ENCODE measurements around the gene OR2W1. TPM values are rescaled to one million over a fixed set of nuclear protein-coding genes. Genes with fewer than 3 reads are reported as not detected.
A peak's percentile ranks its signal among the peaks of the same experiment; 100 is the strongest.

Gene OR2W1
- total RNA-seq, 4 donors from 2014 or later, result not detected

DNA sequence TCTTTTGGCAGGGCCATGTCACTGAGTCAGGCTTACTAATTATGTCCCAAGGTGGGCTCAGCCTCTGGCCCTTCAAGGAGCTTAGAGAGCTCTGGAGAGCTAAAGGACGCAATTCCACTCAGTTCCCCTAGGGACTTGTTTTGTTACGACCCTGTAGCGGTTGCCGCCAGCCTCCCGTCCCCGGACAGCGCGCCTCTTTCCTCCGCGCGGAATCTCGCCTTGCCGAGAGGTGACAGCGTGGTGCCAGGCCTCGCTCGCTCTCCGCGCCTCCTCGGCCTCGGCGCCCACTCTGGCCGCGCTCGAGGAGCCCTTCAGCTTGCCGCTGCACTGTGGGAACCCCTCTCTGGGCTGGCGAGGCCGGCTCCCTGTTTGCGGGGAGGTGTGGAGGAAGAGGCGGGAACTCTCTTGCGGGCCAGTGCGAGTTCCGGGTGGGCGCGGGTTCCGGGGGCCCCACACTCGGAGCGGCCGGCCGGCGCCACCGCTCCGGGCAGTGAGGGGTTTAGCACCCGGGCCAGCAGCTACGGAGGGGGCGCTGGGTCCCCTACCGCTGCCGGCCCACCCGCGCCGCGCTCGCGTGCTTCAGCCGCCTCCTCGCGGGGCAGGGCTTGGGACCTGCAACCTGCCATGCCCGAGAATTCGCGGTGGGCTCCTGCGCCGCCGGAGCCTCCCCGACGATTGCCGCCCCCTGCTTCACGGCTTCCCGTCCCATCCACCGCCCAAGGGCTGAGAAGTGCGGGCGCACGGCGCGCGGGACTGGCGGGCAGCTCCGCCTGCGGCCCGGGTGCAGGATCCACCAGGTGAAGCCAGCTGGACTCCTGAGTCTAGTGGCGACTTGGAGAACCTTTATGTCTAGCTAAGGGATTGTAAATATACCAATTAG lies 30.0 kb downstream of the OR2W1 start:
- Histone ChIP-seq H3K9me3 (no peaks in the 10 kb centered on the region), H3K27ac (no peak overlapping the region), H3K27me3 (peaks cover 53% of the 10 kb centered on the region), H3K36me3 (no peaks in the 10 kb centered on the region), H3K4me1 (peaks cover 0 to 18% (median 11%) of the 10 kb centered on the region in 4 donors), H3K4me3 (peak overlapping the region in 1 of 4 donors; percentile 18)
- intact Hi-C loops (cut with DNase I; ENCODE audit: low total_unique reads) (loop anchor here (5.0 kb wide), 1 partner anchor 328 kb away; no protein-coding TSS in a partner anchor), in situ Hi-C loops (cut with MboI; ENCODE audit: low pct_ligation_motif_present in 1 of 4, low pct_unique_long_range_greater_than_20kb in 1 of 4, low sequenced_read_pairs in 3 of 4) (loop anchor here (5.0 to 25.0 kb wide), 4 partner anchors 178 to 333 kb away; no protein-coding TSS in a partner anchor)
- no peak for DNase-seq
- no peak for TF ChIP-seq POLR2A (IDR thresholded peaks at IDR 0.05)
- TF ChIP-seq, protein P1, sequence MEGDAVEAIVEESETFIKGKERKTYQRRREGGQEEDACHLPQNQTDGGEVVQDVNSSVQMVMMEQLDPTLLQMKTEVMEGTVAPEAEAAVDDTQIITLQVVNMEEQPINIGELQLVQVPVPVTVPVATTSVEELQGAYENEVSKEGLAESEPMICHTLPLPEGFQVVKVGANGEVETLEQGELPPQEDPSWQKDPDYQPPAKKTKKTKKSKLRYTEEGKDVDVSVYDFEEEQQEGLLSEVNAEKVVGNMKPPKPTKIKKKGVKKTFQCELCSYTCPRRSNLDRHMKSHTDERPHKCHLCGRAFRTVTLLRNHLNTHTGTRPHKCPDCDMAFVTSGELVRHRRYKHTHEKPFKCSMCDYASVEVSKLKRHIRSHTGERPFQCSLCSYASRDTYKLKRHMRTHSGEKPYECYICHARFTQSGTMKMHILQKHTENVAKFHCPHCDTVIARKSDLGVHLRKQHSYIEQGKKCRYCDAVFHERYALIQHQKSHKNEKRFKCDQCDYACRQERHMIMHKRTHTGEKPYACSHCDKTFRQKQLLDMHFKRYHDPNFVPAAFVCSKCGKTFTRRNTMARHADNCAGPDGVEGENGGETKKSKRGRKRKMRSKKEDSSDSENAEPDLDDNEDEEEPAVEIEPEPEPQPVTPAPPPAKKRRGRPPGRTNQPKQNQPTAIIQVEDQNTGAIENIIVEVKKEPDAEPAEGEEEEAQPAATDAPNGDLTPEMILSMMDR (IDR thresholded peaks at IDR 0.05), result no peak
- no peak for TF ChIP-seq POLR2AphosphoS5 (IDR thresholded peaks at IDR 0.05)
- 63 to 100% methylated on average over 4 to 75 of the region's 79 CpGs for WGBS, 2 donors (ENCODE audit: low coverage in 1 of 2)

DNA sequence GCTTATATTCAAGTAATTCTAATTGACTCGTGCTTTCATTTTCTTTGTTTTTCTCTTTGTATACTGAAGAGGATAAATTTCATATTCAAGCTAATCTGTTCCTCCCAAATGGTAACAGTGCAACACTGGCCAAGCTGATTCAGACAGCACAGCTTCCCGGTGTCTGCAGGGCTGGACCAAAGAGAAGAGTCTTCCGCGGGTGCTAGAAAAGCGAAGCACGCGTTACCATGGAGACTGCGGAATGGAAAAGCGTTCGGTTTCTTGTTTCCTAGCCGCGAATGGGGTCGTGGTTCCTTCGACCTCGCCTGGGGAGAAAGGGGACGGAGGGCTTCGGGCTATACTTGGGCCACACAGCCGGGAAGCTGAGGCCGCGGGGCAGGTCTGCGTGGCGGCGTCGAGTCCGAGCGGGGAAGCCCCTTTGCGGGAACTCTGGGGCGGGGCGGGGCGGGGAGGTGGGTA lies 33.7 kb downstream of the OR2W1 start:
- no peaks in the 10 kb centered on the region for H3K36me3 ChIP-seq
- TF ChIP-seq POLR2A (IDR thresholded peaks at IDR 0.05) (no peak), POLR2AphosphoS5 (IDR thresholded peaks at IDR 0.05) (no peak), EP300 (IDR thresholded peaks at IDR 0.05; ENCODE audit: low read depth) (no peak)
- TF ChIP-seq, protein P1 (IDR thresholded peaks at IDR 0.05), result no peak
- H3K4me3 ChIP-seq, result peak overlapping the region in 3 of 4 donors; percentile 20 to 52 (median 32)
- H3K4me1 ChIP-seq, result peaks cover 0 to 12% (median 9%) of the 10 kb centered on the region in 4 donors
- intact Hi-C loops (cut with DNase I; ENCODE audit: low total_unique reads), result no loop called here
- H3K9me3 ChIP-seq, result no peaks in the 10 kb centered on the region
- no peak overlapping the region for H3K27ac ChIP-seq
- peaks cover 55% of the 10 kb centered on the region for H3K27me3 ChIP-seq
- peak; percentile 19 for DNase-seq
- WGBS, 2 donors (ENCODE audit: low coverage in 1 of 2), result 0 to 1% methylated on average over 1 to 30 of the region's 30 CpGs
- in situ Hi-C loops (cut with MboI; ENCODE audit: low pct_ligation_motif_present in 1 of 4, low pct_unique_long_range_greater_than_20kb in 1 of 4, low sequenced_read_pairs in 3 of 4), result loop anchor here in 3 of 4 donors (5.0 to 25.0 kb wide), 3 partner anchors 174 to 327 kb away; no protein-coding TSS in a partner anchor

DNA sequence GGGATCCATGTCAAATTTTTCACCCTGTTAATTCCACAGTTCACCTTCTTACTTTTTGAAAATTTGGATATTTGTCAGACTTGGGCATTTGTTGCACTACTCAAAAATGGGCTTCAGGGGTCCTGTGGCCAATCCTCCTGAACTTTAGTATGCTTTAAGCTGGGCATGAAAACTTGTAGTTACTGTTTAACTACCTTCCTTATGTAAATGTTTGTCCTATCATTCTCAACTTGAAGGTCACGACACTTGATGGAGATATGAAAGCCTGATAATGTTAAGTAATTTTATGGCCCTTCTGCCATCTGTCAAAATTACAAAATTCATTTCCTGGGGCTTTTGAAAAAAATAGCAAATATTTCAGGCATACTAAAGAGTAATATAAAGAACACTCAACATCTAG lies 35.6 kb downstream of the OR2W1 start:
- Histone ChIP-seq H3K9me3 (no peaks in the 10 kb centered on the region), H3K27me3 (peaks cover 43% of the 10 kb centered on the region), H3K4me1 (peaks cover 0 to 18% (median 10%) of the 10 kb centered on the region in 4 donors), H3K36me3 (no peaks in the 10 kb centered on the region), H3K4me3 (no peak overlapping the region), H3K27ac (no peak overlapping the region)
- intact Hi-C loops (cut with DNase I; ENCODE audit: low total_unique reads), result no loop called here
- TF ChIP-seq, protein P1 (IDR thresholded peaks at IDR 0.05), result no peak
- TF ChIP-seq POLR2A (IDR thresholded peaks at IDR 0.05) (no peak), POLR2AphosphoS5 (IDR thresholded peaks at IDR 0.05) (no peak), EP300 (IDR thresholded peaks at IDR 0.05; ENCODE audit: low read depth) (no peak)
- DNase-seq, result no peak
- in situ Hi-C loops (cut with MboI; ENCODE audit: low pct_ligation_motif_present in 1 of 4, low pct_unique_long_range_greater_than_20kb in 1 of 4, low sequenced_read_pairs in 3 of 4), result loop anchor here in 1 of 4 donors (25.0 kb wide), 1 partner anchor 172 kb away; no protein-coding TSS in a partner anchor
- WGBS, 2 donors (ENCODE audit: low coverage in 1 of 2), result 49 to 60% methylated on average over 1 of the region's 1 CpG

DNA sequence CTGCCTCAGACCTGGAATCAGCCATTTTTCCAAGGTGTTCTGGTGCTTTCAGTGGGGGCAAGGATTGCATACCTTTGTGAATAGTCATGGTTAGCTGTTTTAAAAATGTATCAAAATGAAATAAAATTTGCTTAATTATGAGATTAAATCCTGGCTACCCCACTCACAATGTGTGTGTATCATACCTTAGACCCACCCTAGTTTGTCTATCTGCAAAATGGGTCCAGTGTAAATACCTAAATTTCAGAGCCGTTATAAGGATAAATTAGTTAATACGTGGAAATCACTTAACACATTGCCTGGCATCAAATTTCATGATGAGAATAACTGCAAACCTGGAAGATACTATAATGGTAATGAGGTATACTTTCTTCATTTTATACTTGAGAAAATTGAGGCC lies 36.9 kb downstream of the OR2W1 start:
- DNase-seq, result no peak
- in situ Hi-C loops (cut with MboI; ENCODE audit: low pct_ligation_motif_present in 1 of 4, low pct_unique_long_range_greater_than_20kb in 1 of 4, low sequenced_read_pairs in 3 of 4), result loop anchor here in 1 of 4 donors (25.0 kb wide), 1 partner anchor 171 kb away; no protein-coding TSS in a partner anchor
- Histone ChIP-seq H3K4me3 (no peak overlapping the region), H3K27me3 (peaks cover 31% of the 10 kb centered on the region), H3K4me1 (peaks cover 0 to 18% (median 10%) of the 10 kb centered on the region in 4 donors), H3K36me3 (no peaks in the 10 kb centered on the region), H3K9me3 (no peaks in the 10 kb centered on the region), H3K27ac (no peak overlapping the region)
- TF ChIP-seq POLR2AphosphoS5 (IDR thresholded peaks at IDR 0.05) (no peak), POLR2A (IDR thresholded peaks at IDR 0.05) (no peak), EP300 (IDR thresholded peaks at IDR 0.05; ENCODE audit: low read depth) (no peak)
- TF ChIP-seq, protein P1 (IDR thresholded peaks at IDR 0.05), result no peak
- 87 to 93% methylated on average over 2 of the region's 2 CpGs for WGBS, 2 donors (ENCODE audit: low coverage in 1 of 2)
- intact Hi-C loops (cut with DNase I; ENCODE audit: low total_unique reads), result no loop called here
